Activated T-cell treated with anti-CD3 and anti-CD28 coated beads for 4 hours (primary cell): ENCODE data around the gene KCNMB4.

Source experiments
- DNase-seq: peaks from one replicate; pipeline ENCODE4 v3.0.0-alpha.2; 2020

Gene KCNMB4

GRCh38 chr12:70448371-70448770 is 82.3 kb downstream of the KCNMB4 start:
- DNase-seq, result no peak

DNA sequence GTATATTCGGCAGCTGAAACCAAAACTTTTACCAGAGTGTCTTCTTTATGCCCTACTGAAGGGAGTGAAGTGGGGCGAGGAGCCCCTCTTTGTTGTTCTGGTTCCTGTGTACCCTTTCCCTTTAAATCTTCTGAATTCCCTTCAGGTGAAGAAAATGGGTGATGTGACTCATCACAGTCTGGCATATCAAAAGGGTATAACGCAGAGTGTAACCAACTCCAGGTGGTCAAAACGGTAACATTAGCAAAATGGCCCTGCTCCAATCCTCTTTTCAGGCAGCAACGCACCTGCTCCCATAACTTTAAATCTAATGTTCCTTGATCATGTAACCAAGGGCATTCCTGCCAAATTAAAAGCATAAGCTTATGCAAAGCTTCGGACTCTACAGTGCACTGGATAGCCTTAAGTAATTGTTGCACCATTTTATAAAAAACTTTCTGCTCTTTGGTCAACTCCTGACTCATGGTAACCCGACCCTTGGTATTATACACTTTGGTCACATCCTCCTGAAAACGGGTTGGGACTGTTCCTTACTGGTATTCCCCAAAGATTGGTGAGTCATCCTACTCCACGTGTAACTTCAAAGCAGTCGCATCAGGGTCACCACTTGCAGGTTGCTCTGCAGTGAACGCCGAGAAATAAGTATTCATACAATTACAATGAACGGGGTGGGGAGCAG is 83.1 kb downstream of the KCNMB4 start:
- no peak for DNase-seq

GRCh38 chr12:70449753-70450341 is 83.8 kb downstream of the KCNMB4 start:
- no peak for DNase-seq

- DNase-seq, result no peak
Observed at GRCh38 chr12:70451528-70451927, 85.4 kb downstream of the KCNMB4 start.

GRCh38 chr12:70456953-70457352 is 90.9 kb downstream of the KCNMB4 start:
- DNase-seq, result no peak

- DNase-seq, result no peak
Observed at GRCh38 chr12:70459786-70460185, 93.7 kb downstream of the KCNMB4 start.

GRCh38 chr12:70463997-70464396 is 97.9 kb downstream of the KCNMB4 start:
- DNase-seq, result no peak

GRCh38 chr12:70466753-70467152 is 100.7 kb downstream of the KCNMB4 start:
- DNase-seq, result no peak

DNA sequence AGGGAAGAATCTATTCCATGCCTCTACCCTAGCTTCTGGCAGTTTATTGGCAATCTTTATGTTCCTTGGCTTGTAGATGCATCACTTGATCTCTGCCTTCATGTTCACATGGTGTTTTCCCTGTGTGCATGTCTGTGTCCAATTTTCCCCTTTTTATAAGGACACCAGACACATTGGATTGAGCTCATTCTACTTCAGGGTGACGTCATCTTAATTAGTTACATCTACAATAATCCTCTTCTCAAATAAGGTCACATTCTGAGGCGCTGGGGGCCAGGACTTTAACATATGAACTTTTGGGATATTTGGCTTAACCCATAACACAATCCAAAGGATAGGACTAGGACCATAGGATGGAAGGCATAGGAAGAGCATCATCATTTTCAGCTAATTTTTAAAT is 101.4 kb downstream of the KCNMB4 start:
- no peak for DNase-seq

- no peak for DNase-seq
Observed at GRCh38 chr12:70467918-70468733, 102.0 kb downstream of the KCNMB4 start.

GRCh38 chr12:70468741-70469140 is 102.7 kb downstream of the KCNMB4 start:
- no peak for DNase-seq

DNA sequence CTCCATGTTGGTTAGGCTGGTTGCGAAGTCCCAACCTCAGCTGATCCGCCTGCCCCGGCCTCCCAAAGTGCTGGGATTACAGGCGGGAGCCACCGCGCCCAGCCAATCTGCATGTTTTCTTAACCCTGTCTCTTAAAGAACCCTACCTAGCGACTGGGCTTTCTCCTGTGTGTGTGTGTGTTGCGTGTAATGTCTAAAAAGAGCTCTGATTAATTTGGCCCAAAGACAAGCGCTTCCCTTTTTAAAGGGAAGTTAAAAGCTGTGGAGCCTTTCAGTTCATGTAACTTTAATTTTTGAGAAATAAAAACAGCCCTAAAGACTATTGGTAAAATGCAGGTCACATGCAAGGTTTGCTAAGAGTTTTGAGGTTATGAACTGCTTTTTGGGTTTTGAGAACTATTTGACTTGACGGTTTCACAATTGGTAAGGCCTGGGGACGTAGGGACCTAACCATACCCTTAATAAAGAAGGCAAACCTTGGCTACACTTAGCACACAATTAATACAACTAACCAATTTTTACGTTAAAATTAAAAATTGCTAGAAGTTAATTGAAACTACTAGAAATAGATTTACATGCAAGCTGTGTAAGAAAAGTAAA is 103.2 kb downstream of the KCNMB4 start:
- DNase-seq, result no peak

- no peak for DNase-seq
Observed at GRCh38 chr12:70482764-70483163, 116.7 kb downstream of the KCNMB4 start.
